Measurements from ENCODE around the gene GPAT2.
"Not testable (repeated sequence)": the region's sequence is repeated elsewhere in the genome, so short reads cannot be mapped to it uniquely, and the experiment has no call there.

The GPAT2 gene, protein sequence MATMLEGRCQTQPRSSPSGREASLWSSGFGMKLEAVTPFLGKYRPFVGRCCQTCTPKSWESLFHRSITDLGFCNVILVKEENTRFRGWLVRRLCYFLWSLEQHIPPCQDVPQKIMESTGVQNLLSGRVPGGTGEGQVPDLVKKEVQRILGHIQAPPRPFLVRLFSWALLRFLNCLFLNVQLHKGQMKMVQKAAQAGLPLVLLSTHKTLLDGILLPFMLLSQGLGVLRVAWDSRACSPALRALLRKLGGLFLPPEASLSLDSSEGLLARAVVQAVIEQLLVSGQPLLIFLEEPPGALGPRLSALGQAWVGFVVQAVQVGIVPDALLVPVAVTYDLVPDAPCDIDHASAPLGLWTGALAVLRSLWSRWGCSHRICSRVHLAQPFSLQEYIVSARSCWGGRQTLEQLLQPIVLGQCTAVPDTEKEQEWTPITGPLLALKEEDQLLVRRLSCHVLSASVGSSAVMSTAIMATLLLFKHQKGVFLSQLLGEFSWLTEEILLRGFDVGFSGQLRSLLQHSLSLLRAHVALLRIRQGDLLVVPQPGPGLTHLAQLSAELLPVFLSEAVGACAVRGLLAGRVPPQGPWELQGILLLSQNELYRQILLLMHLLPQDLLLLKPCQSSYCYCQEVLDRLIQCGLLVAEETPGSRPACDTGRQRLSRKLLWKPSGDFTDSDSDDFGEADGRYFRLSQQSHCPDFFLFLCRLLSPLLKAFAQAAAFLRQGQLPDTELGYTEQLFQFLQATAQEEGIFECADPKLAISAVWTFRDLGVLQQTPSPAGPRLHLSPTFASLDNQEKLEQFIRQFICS

DNA sequence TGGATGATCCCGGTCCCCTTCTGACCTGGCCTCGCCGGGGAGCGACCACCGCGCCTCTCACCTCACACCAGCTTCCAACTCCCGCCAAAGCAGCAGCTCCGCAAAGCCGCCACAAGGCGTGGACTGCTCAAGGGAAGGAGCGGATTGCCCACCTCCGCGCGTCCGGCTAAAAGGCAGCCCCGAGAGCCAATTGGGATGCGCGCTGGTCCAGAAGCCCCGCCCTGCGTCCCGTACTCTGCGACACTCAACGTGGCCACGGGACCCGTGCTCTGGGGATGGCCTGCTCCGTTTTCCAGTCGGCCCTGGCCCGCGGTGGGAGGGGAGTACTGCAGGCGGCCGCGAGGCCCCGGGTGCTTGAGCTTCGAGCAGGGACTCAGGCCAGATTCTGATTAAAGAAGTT, at the start of gene GPAT2:
Gene GPAT2, minus strand, starts transcription at position 125 of the 400 bp plus-strand sequence. CDS start 2,557 bp downstream, outside the sequence.
- DNase-seq: not testable (repeated sequence)

- no peak for DNase-seq
These were observed 49.5 kb upstream of the GPAT2 start for GRCh38 chr2:96083989-96084857.

DNA sequence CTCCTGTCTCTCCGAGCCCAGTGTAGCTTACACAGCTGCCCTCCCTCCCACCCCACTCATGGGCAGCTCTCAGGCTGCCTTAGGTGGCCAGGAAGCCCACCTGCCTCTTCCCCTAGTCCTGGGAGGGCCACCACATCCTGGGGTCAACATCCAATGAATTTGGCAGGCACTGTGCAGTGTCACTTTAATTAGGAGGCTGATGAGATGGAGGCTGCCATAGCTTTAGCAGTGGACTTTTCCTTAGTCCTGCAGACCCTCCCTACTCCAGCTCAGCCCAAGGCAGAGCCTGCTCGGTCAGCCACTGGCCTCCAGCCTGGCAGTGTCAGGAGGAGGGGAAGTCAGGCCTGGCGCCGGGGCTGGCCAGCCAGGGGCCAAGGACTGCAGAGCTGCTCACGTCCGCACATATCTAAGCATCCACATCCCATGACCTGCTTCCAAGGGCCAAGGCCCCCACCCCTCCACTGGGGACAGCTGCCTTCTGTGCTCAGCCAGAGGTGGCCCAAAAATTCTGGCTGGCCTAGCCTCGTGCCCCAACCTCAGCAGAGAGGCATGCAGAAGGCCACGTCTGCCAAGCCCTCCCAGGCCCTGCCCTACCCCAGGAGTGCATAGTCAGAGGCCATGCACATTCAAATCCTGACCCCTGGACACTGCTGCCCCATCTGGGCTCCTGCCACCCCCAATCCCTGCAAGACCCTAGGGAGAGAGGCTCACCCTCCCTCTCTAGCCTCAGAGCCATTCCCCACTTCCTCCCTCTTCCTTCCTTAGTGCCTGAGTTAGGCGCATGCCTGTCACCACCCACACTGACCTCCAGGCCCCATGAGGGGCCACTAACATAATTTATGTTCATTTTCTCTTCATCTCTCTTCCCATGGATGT, 48.6 kb upstream of the GPAT2 start:
- TF ChIP-seq POLR2A (IDR thresholded peaks at IDR 0.05; ENCODE audit: low read length): no peak
- TF ChIP-seq GATA1 (IDR thresholded peaks at IDR 0.05; ENCODE audit: low read depth, low read length): no peak
- no peak for DNase-seq

More at GRCh38 chr2:96083989-96084857, 49.5 kb upstream of the GPAT2 start:
- TF ChIP-seq POLR2A (IDR thresholded peaks at IDR 0.05; ENCODE audit: low read length) (no peak), GATA1 (IDR thresholded peaks at IDR 0.05; ENCODE audit: low read depth, low read length) (no peak)

GRCh38 chr2:96082211-96083063, 47.7 kb upstream of the GPAT2 start:
- no peak for DNase-seq
- TF ChIP-seq POLR2A (IDR thresholded peaks at IDR 0.05; ENCODE audit: low read length): no peak
- TF ChIP-seq GATA1 (IDR thresholded peaks at IDR 0.05; ENCODE audit: low read depth, low read length): no peak

- no peak for DNase-seq
- TF ChIP-seq POLR2A (IDR thresholded peaks at IDR 0.05; ENCODE audit: low read length) (no peak), GATA1 (IDR thresholded peaks at IDR 0.05; ENCODE audit: low read depth, low read length) (no peak)
These were observed 46.3 kb upstream of the GPAT2 start for GRCh38 chr2:96081042-96081441.

DNA sequence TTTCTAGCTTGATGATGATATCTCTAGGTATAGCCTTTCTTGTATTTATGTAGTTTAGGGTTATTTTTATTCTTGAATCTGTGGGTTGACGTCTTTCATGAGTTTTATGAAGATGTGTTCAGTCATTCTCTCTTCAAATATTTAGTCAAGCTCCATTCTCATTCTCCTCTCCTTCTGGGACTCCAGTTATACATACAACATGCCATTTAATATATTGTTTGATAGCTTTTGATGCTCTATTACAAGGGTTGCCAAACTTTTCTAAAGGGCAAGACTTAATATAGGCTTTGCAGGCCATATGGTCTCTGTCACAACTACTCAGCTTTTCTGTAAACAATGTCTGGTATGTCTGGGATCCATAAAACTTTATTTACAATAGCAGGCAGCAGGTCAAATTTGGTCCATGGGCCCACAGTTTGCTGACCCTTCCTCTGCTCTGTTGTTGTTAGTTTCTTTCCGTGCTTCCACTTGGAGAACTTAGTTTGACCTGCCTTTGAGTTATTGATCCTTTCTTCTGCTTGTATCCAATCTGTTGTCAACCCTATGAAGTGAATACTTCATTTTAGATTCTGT, 40.6 kb upstream of the GPAT2 start:
- DNase-seq: no peak
- no peak for TF ChIP-seq POLR2A (IDR thresholded peaks at IDR 0.05; ENCODE audit: low read length)
- no peak for TF ChIP-seq GATA1 (IDR thresholded peaks at IDR 0.05; ENCODE audit: low read depth, low read length)

GRCh38 chr2:96074156-96074555, 39.4 kb upstream of the GPAT2 start:
- TF ChIP-seq POLR2A (IDR thresholded peaks at IDR 0.05; ENCODE audit: low read length) (no peak), GATA1 (IDR thresholded peaks at IDR 0.05; ENCODE audit: low read depth, low read length) (no peak)
- no peak for DNase-seq

DNA sequence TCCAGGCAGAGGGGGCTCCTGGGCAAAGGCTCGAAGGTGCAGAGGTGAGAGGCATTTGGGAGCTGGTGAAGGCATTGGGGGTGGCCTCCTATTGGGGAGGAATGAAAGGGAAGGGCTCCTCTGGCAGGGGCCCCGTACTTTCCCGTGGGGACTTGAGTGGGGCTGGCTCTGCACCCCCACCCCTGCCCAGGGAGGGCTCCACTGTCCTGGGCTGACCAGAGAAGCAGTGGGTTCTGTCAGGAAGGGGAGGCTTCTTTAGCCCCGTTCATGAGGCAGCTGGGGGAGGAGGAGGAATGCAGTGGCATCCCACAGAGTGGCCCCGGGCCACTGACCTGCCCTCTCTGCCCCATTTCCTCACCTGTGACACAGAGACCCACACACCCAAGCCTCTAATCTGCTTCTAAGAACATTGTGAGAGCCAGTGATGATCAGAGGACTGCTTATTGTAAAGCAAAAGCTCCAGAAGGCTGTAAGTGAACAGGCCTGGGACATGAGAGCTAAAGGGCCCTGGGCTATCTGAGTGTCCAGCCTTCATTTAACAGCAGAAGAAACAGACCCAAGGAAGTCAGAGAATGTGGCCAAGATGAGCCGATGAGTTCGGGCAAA, 38.6 kb upstream of the GPAT2 start:
- TF ChIP-seq GATA1 (IDR thresholded peaks at IDR 0.05; ENCODE audit: low read depth, low read length): no peak
- TF ChIP-seq POLR2A (IDR thresholded peaks at IDR 0.05; ENCODE audit: low read length): no peak
- no peak for DNase-seq

DNA sequence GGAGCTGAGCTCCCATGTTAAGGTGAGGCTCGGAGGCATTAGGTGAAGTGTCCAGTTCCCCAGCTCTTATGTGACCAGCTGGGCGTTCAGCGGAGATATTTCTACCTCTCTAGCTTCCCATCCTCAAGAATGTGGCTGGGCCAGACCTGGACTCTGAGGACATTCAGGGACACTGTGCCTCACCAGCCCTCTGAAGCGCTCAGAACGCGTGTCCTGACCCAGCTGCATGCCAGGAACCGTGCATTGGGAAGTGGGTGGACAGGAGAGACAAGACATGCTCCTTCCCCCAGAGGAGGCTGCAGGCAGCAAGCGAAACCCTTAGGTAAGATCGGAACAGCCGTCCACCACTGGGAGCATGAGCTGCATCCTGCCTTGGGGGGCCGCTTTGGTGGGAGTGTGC, 38.0 kb upstream of the GPAT2 start:
- TF ChIP-seq POLR2A (IDR thresholded peaks at IDR 0.05; ENCODE audit: low read length): no peak
- TF ChIP-seq GATA1 (IDR thresholded peaks at IDR 0.05; ENCODE audit: low read depth, low read length): no peak

GRCh38 chr2:96071977-96072491, 37.3 kb upstream of the GPAT2 start:
- DNase-seq: not testable (repeated sequence)

More for the DNA sequence above, 38.0 kb upstream of the GPAT2 start:
- DNase-seq: no peak

GRCh38 chr2:96071087-96071976, 36.6 kb upstream of the GPAT2 start:
- DNase-seq: not testable (repeated sequence)

DNA sequence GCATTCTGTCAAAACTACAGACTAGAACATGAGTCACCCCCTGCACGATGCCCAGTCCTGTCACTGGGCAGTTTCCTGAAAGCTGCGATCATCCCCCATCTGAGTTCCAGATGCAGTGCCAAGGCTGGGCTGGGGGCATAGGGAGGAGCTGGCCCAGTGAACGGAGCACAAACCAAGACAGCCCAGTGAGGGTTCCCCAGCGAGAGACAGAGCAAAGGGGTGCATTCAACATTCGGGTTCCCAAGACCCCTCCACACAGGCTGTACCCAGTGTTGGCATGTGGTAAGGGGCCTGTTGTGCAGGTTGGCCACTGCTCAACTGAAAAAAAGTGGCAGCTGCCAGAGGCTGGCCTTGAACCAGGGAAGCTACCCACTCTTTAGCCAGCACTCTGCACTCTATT, 35.6 kb upstream of the GPAT2 start:
- not testable (repeated sequence) for DNase-seq

- not testable (repeated sequence) for DNase-seq
These were observed 35.2 kb upstream of the GPAT2 start for GRCh38 chr2:96069878-96070277.

- not testable (repeated sequence) for DNase-seq
These were observed 33.3 kb upstream of the GPAT2 start for GRCh38 chr2:96067902-96068581.

GRCh38 chr2:96067098-96067660, 32.5 kb upstream of the GPAT2 start:
- not testable (repeated sequence) for DNase-seq

Measured in erythroblast (primary cell).